ENCODE results near the gene BMP8A.

BMP8A gene

GRCh38 chr1:39573736-39574624, 82.5 kb downstream of the BMP8A start:
- DNase-seq = peak; percentile 20

DNA sequence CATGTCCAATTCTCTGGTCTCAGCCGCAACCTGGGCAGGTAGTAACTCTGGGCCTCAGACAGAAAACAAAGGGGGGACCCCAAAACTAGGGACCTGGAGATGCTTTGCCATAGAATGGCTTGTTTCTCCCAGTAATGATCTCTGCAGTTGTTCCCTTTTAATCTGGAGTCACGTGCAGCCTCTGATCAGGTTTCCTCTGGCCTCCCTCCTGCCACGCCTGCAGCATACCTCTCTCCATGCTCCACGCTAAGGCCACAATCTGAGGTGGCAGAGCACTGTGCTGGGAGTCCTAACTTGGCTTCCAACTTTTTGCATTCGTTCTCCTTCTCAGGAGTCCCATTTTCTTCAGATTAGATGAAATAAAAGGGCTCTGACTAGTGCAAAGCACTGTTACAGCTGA, 83.2 kb downstream of the BMP8A start:
- no peak for DNase-seq

Data from MV-4-11 (cell line).